Stimulated activated CD4-positive, alpha-beta T cell treated with anti-CD3 and anti-CD28 coated beads, Interleukin-4, amount 100 ng/mL, for 1 hour (primary cell): ENCODE results near the gene TNFRSF11A.

Experiments used
- DNase-seq: peaks from one replicate; pipeline ENCODE4 v3.0.0-alpha.2; 2020

The TNFRSF11A gene

GRCh38 chr18:62384610-62385097 lies 59.5 kb downstream of the TNFRSF11A start:
- DNase-seq: no peak

GRCh38 chr18:62386091-62386490 lies 61.0 kb downstream of the TNFRSF11A start:
- DNase-seq: no peak

- DNase-seq: no peak
Measured at GRCh38 chr18:62386601-62387000, 61.5 kb downstream of the TNFRSF11A start.

- no peak for DNase-seq
Measured at GRCh38 chr18:62387257-62387656, 62.1 kb downstream of the TNFRSF11A start.

DNA sequence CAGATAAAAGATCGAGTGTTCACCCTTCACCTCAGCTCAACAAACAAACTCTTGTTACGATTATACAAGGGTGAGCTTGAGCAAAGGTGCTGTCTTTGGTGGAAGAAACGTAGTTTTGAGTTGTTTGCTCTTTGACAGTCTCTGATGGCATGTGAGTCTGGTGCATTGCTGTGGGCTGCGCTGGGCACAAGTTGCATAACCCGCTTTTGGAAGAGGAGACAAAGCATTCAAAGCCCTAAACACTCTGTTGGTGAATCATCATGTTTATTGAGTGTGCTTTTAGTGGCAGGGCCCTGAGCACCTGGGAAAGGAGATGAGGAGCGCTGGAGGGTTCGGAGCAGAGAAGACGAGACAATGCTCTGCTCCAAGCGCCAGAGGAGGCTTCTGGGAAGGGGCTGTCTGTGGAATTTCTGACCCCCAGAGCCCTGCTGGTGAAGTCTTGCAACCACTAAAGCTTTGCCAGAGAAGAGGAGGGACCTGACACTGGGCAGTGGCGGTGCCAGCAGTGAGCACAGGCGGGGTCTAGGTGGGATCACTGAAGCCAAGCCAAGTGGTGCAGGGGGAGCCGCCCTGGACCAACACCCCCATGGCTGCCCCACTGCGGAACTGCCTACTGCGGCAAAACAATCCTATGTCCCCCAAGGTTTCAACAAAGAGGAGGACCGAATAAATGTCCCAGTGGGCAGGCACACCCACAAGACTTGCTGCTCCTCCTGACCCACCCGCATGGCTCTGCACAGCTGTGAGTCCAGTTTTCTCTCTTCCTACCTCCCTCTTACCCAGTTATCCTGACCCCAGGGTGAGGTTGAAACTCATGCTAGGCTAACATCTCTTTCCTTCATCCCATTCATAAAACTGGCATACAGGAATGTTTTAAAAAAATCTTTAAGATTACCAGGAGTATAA lies 64.0 kb downstream of the TNFRSF11A start:
- DNase-seq: no peak

DNA sequence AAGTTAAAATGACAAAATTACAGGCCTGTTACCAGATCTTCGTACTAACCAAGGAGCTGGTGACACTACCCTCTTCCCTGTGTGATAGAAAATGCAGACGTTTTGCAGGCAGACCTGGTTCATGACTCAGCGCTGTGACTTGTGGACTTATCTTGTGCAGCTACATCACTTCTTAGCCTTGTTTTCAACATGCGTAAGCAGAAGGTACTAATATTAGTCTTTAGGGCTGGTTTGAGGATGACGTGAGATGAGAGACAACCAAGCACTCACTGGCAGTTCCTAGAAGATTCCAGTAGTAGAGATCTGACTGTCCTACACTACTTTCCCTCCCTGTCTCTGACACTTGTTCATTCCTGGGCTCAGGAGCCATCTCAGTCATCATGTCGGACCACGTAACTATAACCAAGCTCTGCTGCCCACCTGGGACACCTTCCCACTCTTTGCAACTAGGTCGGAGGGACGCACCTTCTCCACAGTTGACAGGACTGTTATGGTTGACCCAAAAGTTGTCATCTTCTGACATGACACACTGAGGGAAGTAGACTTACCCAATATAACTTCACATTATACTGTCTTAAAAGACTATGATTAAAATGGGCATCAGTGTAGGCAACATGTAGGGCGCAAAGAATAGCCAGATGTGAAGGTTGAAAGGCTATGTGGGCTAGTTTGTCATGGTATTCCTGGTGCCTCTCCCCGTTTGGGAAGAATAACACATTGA lies 64.8 kb downstream of the TNFRSF11A start:
- DNase-seq: no peak

DNA sequence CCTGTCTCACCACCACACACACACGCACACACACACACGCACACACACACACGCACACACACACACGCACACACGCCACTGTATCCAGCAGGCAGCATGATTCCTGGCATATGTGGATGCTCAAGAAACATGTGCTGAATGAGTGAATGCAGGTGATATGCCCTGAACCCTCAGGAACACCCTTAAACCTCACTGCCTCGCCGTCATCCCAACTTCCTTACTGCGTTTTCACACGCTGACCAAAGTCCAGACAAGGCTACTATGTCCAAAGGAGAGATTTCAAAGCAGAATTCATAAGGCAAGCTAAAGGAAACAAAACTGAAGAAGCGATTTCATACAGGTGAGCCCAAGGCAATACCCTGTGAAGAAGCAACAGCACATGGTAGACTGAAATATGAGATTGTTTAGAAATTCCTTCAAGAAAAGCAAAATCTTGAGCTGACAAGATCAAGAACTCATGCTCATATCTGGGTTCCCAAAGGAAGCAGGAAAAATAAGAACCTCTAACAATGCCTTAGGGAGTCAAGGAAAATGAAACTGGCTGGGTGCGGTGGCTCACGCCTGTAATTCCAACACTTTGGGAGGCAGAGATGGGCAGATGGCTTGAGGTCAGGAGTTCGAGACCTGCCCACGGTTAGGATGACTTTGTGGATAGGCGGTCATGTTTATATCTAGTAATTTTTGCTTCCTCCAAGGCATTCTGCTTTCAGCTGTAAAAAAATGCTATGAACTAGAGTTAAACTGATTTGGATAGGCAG lies 69.1 kb downstream of the TNFRSF11A start:
- no peak for DNase-seq

GRCh38 chr18:62396381-62396780 lies 71.3 kb downstream of the TNFRSF11A start:
- no peak for DNase-seq

- no peak for DNase-seq
Measured at GRCh38 chr18:62396967-62397366, 71.9 kb downstream of the TNFRSF11A start.

- DNase-seq: no peak
Measured at GRCh38 chr18:62398291-62398690, 73.2 kb downstream of the TNFRSF11A start.

DNA sequence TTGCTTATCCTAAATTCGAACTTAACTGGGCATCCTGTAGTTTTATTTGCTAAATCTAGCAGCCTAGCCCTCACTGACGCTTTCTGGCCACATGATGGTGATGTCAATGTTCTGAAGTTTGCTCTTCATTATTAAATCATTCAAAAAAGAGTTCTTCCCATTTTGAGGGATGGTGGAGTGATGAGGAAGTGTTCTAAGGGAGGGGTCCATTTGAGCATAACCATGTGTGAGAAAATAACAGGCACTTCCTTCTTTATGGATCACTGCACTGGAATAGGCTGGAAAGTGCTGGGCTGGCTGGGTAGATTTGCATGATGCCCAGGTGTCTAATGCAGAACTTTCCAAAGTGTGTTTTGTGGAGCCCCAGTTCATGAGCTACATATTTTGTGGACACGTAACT lies 74.2 kb downstream of the TNFRSF11A start:
- DNase-seq: no peak

- DNase-seq: no peak
Measured at GRCh38 chr18:62399781-62400308, 74.7 kb downstream of the TNFRSF11A start.

- no peak for DNase-seq
Measured at GRCh38 chr18:62400916-62401315, 75.8 kb downstream of the TNFRSF11A start.

- no peak for DNase-seq
Measured at GRCh38 chr18:62402342-62402948, 77.3 kb downstream of the TNFRSF11A start.

DNA sequence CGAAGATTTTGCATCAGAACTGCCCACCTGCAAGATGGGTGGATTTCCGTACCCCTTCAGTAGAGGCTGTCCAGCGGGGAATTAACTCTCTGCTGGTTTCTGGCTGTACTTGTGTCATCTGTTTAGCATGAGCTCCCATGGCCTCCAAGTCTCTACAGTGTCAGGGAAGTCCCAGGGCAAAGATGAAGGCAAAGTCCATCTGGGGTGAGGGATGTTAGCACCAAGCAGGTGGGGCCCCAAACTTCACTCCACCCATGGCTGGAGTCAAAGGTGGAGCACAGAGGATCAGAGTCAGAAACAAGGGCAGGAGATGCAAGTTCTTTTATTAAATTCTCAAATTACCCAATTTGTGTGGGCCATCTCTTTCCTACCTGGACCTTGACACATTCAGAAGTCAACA lies 78.0 kb downstream of the TNFRSF11A start:
- DNase-seq: no peak

GRCh38 chr18:62404881-62405280 lies 79.8 kb downstream of the TNFRSF11A start:
- no peak for DNase-seq

DNA sequence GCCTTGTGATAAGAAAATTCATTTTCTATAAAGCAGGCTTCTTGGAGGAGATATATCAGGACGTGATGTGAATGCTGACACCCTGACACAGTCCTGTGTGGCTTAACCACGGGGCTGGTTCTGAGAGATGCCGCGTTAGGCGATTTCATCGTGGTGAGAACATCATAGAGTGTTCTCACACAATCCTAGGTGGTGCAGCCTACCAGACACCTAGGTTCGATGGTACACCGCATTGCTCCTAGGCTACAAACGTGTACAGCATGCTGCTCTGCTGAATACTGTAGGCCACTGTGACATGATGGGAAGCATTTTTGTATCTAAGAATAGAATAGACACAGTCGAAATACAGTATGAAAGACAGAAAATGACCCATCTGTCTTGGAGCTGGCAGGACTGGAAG lies 82.5 kb downstream of the TNFRSF11A start:
- no peak for DNase-seq

- DNase-seq: no peak
Measured at GRCh38 chr18:62409821-62410220, 84.7 kb downstream of the TNFRSF11A start.

- no peak for DNase-seq
Measured at GRCh38 chr18:62412231-62412979, 87.3 kb downstream of the TNFRSF11A start.

DNA sequence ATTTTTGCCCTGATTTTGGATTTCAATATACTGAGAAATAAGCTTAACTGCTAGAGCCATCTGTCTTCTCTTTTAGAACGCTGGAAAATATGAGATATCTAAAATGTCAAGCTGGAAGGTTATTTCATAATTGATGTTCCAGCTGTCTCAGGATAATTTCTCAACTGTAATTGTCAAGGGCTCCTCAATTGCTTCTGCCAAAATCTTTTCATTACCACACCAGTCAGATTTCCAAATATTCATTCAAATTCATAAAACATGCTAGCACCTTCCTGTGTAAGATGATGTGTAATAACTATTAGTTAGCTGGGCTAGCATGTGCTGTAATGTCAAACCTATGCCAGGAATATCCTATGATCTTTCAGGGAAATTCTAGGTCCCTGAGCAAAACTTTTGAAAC lies 88.1 kb downstream of the TNFRSF11A start:
- no peak for DNase-seq

GRCh38 chr18:62418258-62418657 lies 93.1 kb downstream of the TNFRSF11A start:
- no peak for DNase-seq

- no peak for DNase-seq
Measured at GRCh38 chr18:62420151-62420512, 95.0 kb downstream of the TNFRSF11A start.
